ENCODE measurements around the gene OR11H7.
"Not testable (repeated sequence)": the region's sequence is repeated elsewhere in the genome, so short reads cannot be mapped to it uniquely, and the experiment has no call there.

OR11H7 gene

DNA sequence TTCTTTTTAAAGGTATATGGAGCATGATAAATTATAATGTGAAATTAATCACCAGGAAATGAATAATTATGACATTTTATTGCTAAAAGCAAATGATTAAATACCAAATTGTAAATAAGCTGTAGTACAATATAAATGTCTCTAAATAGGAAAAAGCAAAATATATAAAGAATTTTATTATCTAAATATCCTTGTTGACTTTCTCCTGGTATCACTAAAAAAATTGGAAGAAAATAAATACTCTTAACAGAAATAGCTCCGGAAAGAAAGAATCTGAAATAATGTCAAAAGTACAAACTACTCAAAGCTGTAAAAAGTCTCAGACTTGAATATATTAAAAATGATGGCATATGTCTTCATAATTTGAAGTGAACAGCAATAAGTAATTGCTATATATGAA is at the start of gene OR11H7:
Gene OR11H7, plus strand, starts transcription at position 301 of the 400 bp plus-strand sequence.
- DNase-seq: no peak

DNA sequence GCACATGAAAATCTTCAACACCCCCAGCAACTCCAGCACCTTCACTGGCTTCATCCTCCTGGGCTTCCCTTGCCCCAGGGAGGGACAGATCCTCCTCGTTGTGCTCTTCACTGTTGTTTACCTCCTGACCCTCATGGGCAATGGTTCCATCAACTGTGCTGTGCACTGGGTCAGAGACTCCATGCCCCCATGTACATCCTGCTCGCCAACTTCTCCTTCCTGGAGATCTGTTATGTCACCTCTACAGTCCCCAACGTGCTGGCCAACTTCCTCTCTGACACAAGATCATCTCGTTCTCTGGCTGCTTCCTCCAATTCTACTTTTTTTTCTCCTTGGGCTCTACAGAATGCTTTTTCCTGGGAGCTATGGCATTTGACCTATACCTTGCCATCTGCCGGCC is 49.6 kb upstream of the OR11H7 start:
- DNase-seq: no peak

DNA sequence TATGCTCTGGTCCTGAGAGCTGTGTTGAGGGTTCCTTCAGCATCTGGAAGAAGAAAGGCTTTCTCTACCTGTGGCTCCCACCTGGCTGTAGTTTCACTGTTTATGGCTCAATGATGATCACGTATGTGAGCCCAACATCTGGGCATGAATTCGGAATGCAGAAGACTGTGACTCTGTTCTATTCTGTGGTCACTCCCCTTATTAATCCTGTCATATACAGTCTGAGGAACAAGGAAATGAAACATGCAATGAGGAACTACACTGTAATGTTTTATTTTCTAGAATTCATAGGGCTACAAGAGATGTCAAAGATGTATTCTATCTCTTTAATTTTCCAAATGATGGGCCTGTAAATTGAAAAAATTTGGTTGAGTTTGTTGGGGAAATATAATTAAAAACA is 48.9 kb upstream of the OR11H7 start:
- no peak for DNase-seq

DNA sequence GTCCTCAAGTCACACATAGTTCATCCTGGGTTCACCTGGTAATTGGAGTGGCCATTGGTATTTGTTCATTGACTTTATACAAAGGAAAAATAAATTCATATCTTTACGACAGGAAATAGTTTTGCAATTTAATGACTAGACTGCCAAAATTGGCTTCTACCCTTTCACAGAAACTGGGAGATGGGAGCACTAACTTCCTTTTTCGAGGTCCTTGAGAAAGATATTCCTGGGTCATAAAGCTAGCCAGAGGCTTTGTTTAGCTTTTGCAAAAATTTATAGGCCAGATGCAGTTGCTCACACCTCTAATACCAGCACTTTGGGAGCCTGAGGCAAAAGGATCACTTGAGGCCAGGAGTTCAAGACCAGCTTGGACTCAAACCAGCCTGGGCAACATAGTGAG is 48.3 kb upstream of the OR11H7 start:
- DNase-seq: no peak

DNA sequence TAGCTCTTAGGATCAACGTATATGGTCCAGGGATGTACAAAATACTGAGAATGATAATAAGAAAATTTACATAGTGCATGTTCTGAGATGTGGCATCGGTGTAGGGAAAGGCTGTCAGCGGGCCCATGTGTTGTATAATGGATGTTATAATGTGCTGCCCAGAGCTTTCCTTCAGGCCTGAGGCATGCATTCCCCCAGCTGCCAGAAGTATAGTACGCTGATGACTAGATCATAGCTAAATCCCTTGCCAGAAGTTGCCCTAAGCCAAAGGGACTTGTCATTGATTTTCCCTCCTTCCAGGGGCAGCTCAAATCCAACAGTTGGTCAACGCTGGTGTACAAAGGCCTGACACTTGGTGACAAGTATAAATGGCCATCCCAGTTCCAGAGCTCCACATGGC is 44.6 kb upstream of the OR11H7 start:
- DNase-seq: no peak

DNA sequence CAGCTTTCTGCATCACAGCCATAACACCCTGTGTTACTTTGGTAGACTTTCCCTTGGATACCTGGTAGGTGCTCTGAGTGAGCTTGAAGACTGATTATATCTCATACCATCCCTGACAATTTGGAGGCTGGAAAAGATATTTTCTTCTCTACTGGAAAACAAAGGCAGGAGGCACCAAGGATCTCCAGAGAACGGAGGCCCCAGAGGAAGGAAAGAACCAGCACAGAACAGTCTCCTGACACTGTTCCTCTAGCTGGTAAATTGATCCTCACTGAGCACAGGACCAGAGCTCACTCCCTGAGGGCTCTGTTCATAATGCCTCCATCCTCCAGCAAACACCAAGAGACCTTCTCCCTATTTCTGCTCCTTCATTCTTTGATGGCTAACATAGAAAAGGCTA is 38.2 kb upstream of the OR11H7 start, which contains the start of gene OR11G2:
Gene OR11G2, plus strand, starts transcription at position 301 of the 400 bp plus-strand sequence. CDS start 6,542 bp downstream, outside the sequence.
- no peak for DNase-seq

DNA sequence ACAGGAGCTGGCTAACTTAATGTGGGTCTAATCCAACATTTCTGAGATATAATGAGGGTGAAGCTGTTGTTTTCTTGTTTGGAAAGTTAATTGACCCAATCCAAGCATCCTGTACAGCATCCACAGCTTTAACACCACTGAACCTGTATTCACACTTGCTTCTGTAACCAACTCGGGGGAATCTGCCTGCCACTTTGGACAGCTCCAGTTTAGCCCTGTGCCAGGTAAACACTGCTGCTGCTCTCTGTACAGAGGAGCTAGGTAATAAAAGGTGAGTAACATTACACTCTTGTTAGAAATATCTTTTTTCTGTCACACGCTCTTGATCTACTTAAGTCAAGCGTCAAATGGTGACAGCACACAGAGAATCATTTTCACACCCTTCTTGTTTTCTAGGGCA is 37.4 kb upstream of the OR11H7 start:
- no peak for DNase-seq

DNA sequence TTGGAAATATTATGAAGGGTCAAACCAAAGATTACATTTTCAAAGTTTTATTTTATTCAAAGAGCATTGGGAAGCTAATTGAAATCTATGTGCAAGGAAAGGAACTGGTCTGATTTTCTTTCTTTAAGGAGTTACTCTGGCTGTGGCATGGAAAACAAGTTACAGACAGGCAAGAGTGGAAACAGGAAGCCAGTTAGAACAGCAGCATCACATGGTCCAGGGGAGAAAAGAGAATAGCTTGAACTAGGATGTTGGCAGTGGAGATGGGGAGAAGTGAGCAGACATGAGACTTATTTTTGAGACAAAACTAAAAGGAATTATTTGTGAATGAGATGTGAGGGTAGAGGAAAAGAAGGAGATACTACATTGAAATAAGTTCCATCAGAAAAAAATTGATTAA is 34.7 kb upstream of the OR11H7 start:
- no peak for DNase-seq

DNA sequence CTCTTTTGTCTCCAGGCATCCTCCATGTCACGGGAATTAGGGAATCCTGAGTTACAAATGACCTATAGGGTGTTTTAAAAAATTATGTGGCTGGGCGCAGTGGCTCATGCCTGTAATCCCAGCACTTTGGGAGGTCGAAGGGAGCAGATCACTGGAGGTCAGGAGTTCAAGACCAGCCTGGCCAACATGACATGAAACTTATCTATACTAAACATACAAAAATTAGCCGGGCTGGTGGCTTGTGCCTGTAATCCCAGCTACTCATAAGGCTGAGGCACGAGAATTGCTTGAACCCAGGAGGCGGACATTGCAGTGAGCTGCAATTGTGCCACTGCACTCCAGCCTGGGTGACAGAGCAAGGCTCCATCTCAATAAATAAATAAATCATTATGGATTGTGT is 33.6 kb upstream of the OR11H7 start:
- DNase-seq: not testable (repeated sequence)

DNA sequence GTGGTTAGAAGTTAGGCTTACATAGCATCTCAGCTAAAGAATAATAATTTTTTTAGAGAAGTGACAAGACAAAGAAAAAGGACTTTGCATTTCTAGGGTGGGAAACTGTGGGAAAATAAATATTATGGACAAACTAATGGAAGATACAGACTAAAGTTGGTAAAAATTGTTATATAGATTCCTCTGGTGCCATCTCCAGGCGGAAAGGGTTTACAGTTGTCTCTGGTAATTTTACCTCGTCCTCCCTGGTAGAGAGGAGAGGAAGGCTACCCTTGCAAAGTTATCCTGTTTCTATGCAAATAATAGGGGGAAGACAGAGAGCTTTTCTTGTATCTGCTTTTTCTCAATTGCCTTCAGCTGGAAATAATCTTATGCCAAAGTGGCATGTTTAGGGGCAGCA is 32.9 kb upstream of the OR11H7 start:
- no peak for DNase-seq

DNA sequence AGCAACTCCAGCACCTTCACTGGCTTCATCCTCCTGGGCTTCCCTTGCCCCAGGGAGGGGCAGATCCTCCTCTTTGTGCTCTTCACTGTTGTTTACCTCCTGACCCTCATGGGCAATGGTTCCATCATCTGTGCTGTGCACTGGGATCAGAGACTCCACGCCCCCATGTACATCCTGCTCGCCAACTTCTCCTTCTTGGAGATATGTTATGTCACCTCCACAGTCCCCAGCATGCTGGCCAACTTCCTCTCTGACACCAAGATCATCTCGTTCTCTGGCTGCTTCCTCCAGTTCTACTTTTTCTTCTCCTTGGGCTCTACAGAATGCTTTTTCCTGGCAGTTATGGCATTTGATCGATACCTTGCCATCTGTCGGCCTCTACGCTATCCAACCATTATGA is 31.3 kb upstream of the OR11H7 start:
- DNase-seq: no peak

DNA sequence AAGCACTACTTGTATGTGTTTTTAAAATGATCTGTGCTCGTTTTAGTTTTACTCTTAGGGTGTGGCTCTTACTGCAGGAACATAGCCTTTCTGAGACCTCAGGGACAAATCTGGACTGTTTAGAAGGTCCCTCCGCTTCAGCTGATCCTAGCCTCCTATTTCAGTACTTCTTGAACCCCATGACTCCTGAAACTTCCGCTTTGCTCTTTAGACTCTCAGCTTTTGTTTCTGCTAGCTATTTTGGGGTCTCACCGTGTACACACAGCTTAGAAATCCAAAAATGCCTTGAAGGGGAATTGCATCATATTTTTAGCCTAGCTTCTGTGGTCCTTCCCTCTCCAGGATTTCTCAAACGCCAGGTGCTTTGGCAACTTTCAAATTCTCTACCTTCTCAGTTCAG is 29.8 kb upstream of the OR11H7 start:
- no peak for DNase-seq

DNA sequence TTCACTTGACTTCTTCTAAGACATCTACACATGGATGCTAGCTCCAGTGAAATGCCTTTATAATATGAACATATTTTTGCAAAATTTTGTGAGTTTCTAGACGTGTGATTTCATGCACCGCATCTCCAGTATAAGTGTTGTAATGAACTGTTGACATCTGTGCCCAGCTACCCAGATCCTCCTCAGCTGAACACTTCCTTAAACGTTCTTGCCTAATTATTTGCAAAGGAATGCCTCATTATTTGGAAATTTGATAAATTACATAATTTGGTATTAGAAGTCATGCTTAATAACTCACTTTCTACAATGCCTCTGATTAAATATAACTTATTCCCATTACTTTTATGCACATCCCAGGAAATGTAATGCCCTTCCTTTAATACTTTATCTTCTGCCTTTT is 24.1 kb upstream of the OR11H7 start:
- no peak for DNase-seq

DNA sequence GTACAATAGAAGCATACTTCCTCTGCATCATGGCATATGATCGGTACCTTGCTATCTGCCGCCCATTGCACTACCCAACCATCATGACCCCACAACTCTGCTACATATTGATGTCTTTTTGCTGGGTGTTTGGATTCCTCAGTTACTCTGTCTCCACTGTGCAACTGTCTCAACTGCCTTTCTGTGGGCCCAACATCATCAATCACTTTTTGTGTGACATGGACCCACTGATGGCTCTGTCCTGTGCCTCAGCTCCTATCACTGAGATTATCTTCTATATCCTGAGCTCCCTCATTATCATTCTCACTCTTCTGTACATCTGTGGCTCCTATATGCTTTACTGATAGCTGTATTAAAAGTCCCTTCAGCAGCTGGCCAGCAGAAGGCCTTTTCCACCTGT is 19.2 kb upstream of the OR11H7 start:
- DNase-seq: no peak

DNA sequence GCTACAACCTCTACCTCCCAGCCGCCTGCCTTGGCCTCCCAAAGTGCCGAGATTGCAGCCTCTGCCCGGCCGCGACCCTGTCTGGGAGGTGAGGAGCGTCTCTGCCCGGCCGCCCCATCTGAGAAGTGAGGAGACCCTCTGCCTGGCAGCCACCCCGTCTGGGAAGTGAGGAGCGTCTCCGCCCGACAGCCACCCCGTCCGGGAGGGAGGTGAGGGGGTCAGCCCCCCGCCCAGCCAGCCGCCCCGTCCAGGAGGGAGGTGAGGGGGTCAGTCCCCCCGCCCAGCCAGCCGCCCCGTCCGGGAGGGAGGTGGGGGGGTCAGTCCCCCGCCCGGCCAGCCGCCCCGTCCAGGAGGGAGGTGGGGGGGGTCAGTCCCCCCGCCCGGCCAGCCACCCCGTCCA is 16.4 kb upstream of the OR11H7 start:
- not testable (repeated sequence) for DNase-seq

DNA sequence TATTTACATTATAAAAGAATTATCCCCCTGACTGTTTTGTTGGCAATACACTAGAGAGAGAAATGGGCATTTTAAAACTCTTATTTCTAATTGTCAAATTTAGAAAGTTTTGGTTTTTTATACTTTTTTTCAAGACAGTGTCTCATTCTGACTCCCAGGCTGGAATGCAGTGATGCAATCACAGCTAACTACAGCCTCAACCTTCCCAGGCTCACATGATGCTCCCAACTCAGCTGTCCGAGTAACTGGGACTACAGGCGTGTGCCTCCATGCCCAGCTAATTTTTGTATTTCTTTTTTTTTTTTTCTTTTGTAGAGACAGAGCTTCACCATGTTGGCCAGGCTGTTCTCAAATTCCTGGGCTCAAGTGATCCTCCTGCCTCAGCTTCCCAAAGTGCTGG is 13.6 kb upstream of the OR11H7 start:
- DNase-seq: no peak

DNA sequence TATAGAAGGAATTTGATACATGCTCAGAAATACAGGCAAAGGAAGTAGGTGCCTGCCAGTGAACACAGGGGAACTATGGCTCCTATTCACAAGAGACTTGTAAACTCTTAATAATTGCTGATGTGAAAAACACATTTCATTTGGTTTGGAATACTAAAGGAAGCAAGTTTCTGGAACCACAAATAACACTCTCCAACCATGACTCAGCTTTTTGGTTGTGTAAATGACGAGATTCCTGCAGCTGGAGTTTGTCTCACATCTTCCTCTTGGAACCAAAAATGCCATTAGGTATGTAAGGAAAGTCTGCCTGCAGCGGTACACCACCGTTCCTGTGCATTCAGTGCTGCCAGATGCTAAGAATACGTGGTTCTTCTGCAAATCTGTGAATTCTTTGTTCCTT is 9.7 kb upstream of the OR11H7 start:
- DNase-seq: no peak

DNA sequence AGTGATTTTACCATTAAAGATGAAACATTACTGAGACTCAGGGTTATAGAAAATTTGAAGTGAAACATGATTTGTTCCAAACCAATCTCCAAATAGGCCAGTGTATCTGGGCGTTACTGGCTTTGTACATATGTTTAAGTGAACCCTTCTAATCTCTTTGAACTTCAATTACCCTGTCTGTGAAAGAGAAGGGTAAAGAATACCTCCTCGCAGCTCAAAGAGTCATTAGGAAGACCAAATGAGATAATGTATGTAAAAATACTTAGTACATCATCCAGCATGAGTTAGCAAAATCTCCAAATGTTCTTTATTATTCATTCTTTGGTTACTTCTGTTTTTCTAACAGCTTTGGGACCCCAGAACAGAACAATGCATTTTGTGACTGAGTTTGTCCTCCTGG is 5.4 kb upstream of the OR11H7 start, which contains the start of gene OR11H6:
Gene OR11H6, plus strand, starts transcription at position 301 of the 400 bp plus-strand sequence. Its CDS starts 0 bp downstream, at position 301.
- no peak for DNase-seq

DNA sequence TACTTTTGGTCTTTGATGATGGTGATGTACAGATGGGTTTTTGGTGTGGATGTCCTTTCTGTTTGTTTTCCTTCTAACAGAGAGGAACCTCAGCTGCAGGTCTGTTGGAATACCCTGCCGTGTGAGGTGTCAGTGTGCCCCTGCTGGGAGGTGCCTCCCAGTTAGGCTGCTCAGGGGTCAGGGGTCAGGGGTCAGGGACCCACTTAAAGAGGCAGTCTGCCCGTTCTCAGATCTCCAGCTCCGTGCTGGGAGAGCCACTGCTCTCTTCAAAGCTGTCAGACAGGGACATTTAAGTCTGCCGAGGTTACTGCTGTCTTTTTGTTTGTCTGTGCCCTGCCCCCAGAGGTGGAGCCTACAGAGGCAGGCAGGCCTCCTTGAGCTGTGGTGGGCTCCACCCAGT is 6.6 kb downstream of the OR11H7 start:
- not testable (repeated sequence) for DNase-seq

DNA sequence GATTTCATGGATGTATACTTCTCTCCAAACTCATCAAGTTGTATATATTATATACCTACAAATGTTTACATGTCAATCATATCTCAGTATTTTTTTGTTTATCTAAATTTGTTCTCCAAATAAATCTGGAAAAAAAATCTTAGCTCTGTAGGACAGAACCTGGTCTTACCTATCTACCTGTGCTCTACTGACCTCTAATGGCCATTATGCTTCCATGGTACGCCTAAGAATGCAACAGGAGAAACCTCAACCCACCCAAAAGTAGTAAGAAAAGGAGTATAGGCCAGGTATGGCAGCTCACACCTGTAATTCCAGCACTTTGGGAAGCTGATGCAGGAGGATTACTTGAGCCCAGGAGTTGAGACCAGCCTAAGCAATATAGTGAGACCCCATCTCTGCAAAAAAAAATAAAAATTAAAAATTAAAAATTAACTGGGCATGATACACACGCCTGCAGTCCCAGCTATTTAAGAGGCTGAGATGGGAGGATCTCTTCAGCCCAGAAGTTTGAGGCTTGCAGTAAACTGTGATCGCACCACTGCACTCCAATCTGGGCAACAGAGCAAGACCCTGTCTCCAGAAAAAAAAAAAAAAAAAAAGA is 19.0 kb downstream of the OR11H7 start:
- DNase-seq: no peak

DNA sequence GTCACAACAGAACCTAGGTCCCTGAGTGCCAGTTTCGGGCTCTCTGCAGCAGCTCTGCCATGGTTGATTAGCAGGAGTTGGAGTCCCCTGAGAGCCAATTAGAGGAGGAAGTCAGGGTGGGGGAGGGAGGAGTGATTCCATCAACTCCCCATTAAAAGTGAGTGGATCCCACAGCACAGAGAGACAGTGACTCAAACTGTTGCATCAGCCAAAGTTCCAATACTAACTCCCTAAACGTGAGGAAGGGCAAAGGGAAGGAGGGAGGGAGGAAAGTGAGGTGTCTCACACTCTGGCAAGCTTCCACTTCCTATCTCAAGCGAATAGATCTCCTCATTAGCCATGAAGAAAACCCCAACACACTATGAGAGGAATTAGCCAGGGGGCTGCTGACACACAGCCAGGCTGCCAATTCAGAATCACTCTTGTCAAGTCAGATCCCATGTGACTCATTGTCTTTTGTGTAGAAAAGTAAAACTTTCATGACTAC is 33.9 kb downstream of the OR11H7 start:
- DNase-seq: no peak

DNA sequence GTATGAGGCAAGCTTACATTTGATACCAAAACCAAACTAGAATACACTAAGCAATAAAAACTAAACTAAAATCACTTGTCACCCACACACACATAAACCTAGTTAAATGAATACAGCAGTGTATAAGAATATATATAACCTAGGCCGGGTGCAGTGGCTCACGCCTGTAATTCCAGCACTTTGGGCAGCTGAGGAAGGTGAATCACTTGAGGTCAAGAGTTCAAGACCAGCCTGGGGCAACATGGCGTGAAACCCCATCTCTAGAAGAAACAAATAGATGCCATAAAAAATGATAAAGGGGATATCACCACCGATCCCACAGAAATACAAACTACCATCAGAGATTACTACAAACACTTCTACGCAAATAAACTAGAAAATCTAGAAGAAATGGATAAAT is 35.6 kb downstream of the OR11H7 start:
- DNase-seq: not testable (repeated sequence)

DNA sequence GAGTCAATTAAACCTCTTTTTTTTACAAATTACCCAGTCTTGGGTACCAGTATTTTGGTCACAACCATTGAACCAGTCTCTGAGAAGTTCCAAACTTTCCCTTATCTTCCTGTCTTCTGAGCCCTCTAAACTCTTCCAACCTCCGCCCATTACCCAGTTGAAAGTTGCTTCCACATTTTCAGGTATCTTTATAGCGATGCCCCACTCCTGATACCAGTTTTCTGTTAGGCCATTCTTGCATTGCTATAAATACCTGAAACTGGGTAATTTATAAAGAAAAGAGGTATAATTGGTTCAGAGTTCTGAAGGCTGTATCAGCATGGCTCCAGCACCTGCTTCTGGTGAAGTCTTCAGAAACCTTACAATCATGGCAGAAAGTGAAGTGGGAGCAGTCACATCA is 45.3 kb downstream of the OR11H7 start:
- DNase-seq: no peak

DNA sequence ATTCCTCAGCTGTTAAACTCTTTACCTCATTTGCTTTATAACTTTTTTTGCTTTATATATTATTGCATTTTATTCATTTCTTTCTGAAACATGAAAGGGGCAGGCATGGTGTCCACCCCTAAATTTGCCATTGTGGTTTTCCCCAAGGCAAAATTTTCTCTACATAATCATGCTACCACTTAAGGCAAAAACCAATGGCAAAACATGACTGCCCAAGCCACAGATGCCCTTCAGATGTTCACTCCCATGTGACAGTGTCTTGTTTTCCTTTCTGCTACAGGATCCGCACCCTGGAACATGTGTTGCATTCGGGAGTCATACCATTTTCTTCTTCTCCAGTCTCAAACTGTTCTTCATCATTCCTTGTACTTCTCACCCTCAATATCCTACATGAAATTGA is 48.6 kb downstream of the OR11H7 start:
- DNase-seq: no peak

DNA sequence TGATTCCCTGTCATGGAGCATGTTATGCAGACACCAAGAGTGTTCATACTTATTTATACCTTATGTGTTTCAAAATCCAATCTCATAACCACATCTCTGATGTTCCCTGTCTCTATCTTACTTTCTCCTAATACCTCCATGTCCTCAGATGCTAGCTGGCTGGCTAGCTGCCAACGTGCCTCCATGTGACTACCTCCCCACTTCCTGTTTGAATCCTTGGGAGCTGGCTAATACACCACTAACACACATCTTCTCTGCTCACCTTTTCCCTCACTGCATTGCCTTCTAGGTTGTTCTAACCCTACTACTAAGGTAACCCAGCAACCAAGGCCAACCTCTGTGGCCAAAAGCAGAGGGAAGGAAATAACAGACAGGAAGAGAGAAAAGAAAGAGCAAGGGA is 49.6 kb downstream of the OR11H7 start:
- DNase-seq: no peak

Measured in activated naive CD4-positive, alpha-beta T cell treated with Interleukin-2 at 50 U/mL for 16 hours (primary cell).